K562 (cell line): ENCODE results near the gene CACNB2. TPM values are rescaled to one million over a fixed set of nuclear protein-coding genes. Genes with fewer than 3 reads are reported as not detected.

Source experiments
- ATAC-seq: fragments of 200-7000 bp; cut with Tn5 transposase; 3 replicates; pipeline ENCODE4 v1.9.1; 2020; ENCODE audit warnings: moderate library complexity
- BruUV-seq: library from RNA; stranded (reverse); fragments of 400-500 nt; replicated peaks from 2 replicates; lab custom pipeline; 2021; lab: Mats Ljungman, UMichigan
- CTCF ChIA-PET: fragments of 300-600 bp; formaldehyde crosslinking; extraction: SDS; loops from one replicate; lab custom pipeline; 2021; ENCODE audit warnings: low intra/inter-chr PET ratio; lab: Yijun Ruan, JAX
- POLR2A ChIA-PET: fragments of 300-600, 350-650 bp; sonication (Branson Sonifier 250); formaldehyde crosslinking; extraction: SDS; loops from one replicate; lab custom pipeline; 2021; ENCODE audit warnings: antibody characterized with exemption, inconsistent platforms; lab: Yijun Ruan, JAX
- DNase-seq, 4 experiments: peaks; one replicate each; pipeline versions ENCODE4 v3.0.0 to v3.0.0-alpha.2; 2011 to 2018; ENCODE audit warnings: low spot score in 3 of 4, mixed read lengths in 3 of 4; ENCODE audit errors: extremely low read depth in 1 of 4
- FAIRE-seq: peaks from 2 replicates; lab custom pipeline; 2011; peaks lifted over from hg19 to GRCh38; lab: Jason Lieb, UNC
- H2AFZ ChIP-seq: 2 replicates; pipeline ENCODE4 v1.6.0; 2011; ENCODE audit warnings: low read depth, low read length, control low read depth, inconsistent platforms
- H3K27ac ChIP-seq: fragments of 200-600 bp; 3 replicates; pipeline ENCODE4 v1.8.0; 2011; ENCODE audit warnings: low read depth, mild to moderate bottlenecking, control low read depth, inconsistent platforms, low read length, moderate library complexity, mixed read lengths; ENCODE audit errors: extremely low read depth
- H3K27me3 ChIP-seq, 2 experiments: fragments of 300-600 bp in 1 of 2; 2 replicates in 1 of 2; 3 replicates in 1 of 2; pipeline versions ENCODE4 v1.6.0 to v1.8.0; 2011; ENCODE audit warnings: inconsistent platforms in 2 of 2, low read length in 2 of 2, mild to moderate bottlenecking in 1 of 2, mixed read lengths in 1 of 2, moderate library complexity in 1 of 2; ENCODE audit not compliant: control insufficient read depth in 2 of 2, insufficient read depth in 2 of 2
- H3K36me3 ChIP-seq: fragments of 300-600 bp; 3 replicates; pipeline ENCODE4 v1.8.0; 2011; ENCODE audit warnings: mild to moderate bottlenecking, low read length, inconsistent platforms; ENCODE audit not compliant: control insufficient read depth, insufficient read depth
- H3K4me1 ChIP-seq, 2 experiments: fragments of 200-600 bp in 1 of 2; replicated peaks in 1 of 2; 2 replicates in 1 of 2; 3 replicates in 1 of 2; pipeline versions ENCODE4 v1.5.1 to v1.8.0; 2011; ENCODE audit warnings: inconsistent platforms in 2 of 2, low read length in 2 of 2, mild to moderate bottlenecking in 1 of 2, mixed read lengths in 1 of 2, moderate library complexity in 1 of 2; ENCODE audit not compliant: control insufficient read depth in 2 of 2, insufficient read depth in 2 of 2
- H3K4me2 ChIP-seq: 2 replicates; pipeline ENCODE4 v1.6.1; 2011; ENCODE audit warnings: low read length, control low read depth, inconsistent platforms, mixed read lengths; ENCODE audit not compliant: insufficient read depth
- H3K4me3 ChIP-seq: fragments of 200-600 bp; sonication (generic), shearing (Covaris generic); 2 replicates; pipeline ENCODE4 v1.5.1; 2016; ENCODE audit warnings: control low read depth, inconsistent platforms
- H3K79me2 ChIP-seq: fragments of 200-600 bp; 3 replicates; pipeline ENCODE4 v1.8.0; 2011; ENCODE audit warnings: low read length, inconsistent platforms; ENCODE audit not compliant: control insufficient read depth, insufficient read depth
- H3K9ac ChIP-seq, 2 experiments: 2 replicates each; pipeline versions ENCODE4 v1.6.0 to v1.6.1; 2011; ENCODE audit warnings: low read depth in 2 of 2, low read length in 2 of 2, control low read depth in 1 of 2, inconsistent platforms in 1 of 2, mild to moderate bottlenecking in 1 of 2, mixed read lengths in 1 of 2; ENCODE audit not compliant: insufficient read depth in 1 of 2
- H3K9me1 ChIP-seq: one replicate; pipeline ENCODE4 v1.6.0; 2011; ENCODE audit warnings: inconsistent platforms, mild to moderate bottlenecking, low read length, moderate library complexity; ENCODE audit not compliant: control insufficient read depth, insufficient read depth
- H3K9me3 ChIP-seq: replicated peaks from 2 replicates; pipeline ENCODE4 v1.5.1; 2011; ENCODE audit warnings: low read depth, low read length, inconsistent platforms; ENCODE audit not compliant: control insufficient read depth, insufficient read depth
- H4K20me1 ChIP-seq: replicated peaks from 2 replicates; pipeline ENCODE4 v1.6.1; 2011; ENCODE audit warnings: low read length, inconsistent platforms, mixed read lengths; ENCODE audit not compliant: control insufficient read depth, insufficient read depth
- KLF1 ChIP-seq: fragments of 450-650 bp; IDR thresholded peaks from 2 replicates; pipeline ENCODE4 v1.6.1; 2016; ENCODE audit warnings: missing genetic modification characterization, missing compliant biosample characterization
- SIRT6 ChIP-seq: IDR thresholded peaks from one replicate; pipeline ENCODE4 v1.6.1; 2012; ENCODE audit warnings: low read depth, mild to moderate bottlenecking, control low read depth, inconsistent platforms, low read length, moderate library complexity
- TRIM25 ChIP-seq: fragments of 450-650 bp; IDR thresholded peaks from 2 replicates; pipeline ENCODE4 v1.7.0; 2016; ENCODE audit warnings: borderline replicate concordance
- ZNF121 ChIP-seq: sonication (generic); formaldehyde crosslinking; conservative IDR thresholded peaks from 2 replicates; pipeline ENCODE4 v1.8.0; 2022; ENCODE audit warnings: missing genetic modification reagents
- ZNF175 ChIP-seq: fragments of 200-800 bp; sonication (Bioruptor generic); IDR thresholded peaks from 2 replicates; pipeline ENCODE4 v1.6.1; 2016; ENCODE audit warnings: low read depth, mild to moderate bottlenecking, missing genetic modification characterization, missing compliant biosample characterization
- ZNF217 ChIP-seq: sonication (generic); formaldehyde crosslinking; IDR thresholded peaks from 2 replicates; pipeline ENCODE4 v1.8.0; 2022; ENCODE audit warnings: mild to moderate bottlenecking, missing genetic modification reagents
- whole genome bisulfite sequencing: fragments of 100-300 bp; shearing (Covaris generic); methylation state at CpG from one replicate; pipeline ENCODE4 v1.1.6; 2016; ENCODE audit warnings: low coverage, mixed read lengths; ENCODE audit not compliant: insufficient coverage; ENCODE audit errors: missing lambda C conversion rate; 5-methylcytosine and 5-hydroxymethylcytosine counted together
- in situ Hi-C: fragments of 300-500 bp; cut with MboI; formaldehyde crosslinking; loops from 4 replicates; pipeline ENCODE4 v1.15.0; 2018; ENCODE audit warnings: inconsistent platforms, mixed read lengths
- intact Hi-C: fragments of 100-400 bp; cut with micrococcal nuclease; formaldehyde crosslinking; loops from 2 replicates; pipeline ENCODE4 v1.14.2; 2022
- polyA plus RNA-seq, 8 experiments: library from polyadenylated mRNA; depleted of rRNA in 4 of 8; stranded (reverse) in 5 of 8; unstranded in 3 of 8; fragments of >200 nt; fragmentation: Nextera tagmentation in 2 of 8; fragmentation: Illumina TruSeq in 1 of 8; extraction: Ambion mirVana in 2 of 8; extraction: Trizol in 1 of 8; gene quantifications; 2 replicates each; pipeline versions ENCODE4 v1.2.1 to v1.2.3, GENCODE V29; 2011 to 2014; ENCODE audit warnings: inconsistent platforms in 1 of 8, missing spikeins in 1 of 8
- total RNA-seq, 7 experiments: library from RNA; depleted of rRNA in 6 of 7; stranded (reverse); fragments of >200 nt in 6 of 7; fragmentation: Illumina TruSeq in 2 of 7; extraction: Trizol in 2 of 7; gene quantifications; 2 replicates each; pipeline versions ENCODE4 v1.2.1 to v1.2.3, GENCODE V29; 2011 to 2021; ENCODE audit warnings: low replicate concordance in 1 of 7
- TF ChIP-seq, protein P1 (sequence below): IDR thresholded peaks from 2 replicates; pipeline ENCODE4 v1.6.1; 2016; ENCODE audit warnings: missing genetic modification characterization, missing compliant biosample characterization
- TF ChIP-seq, protein P2 (sequence below): fragments of 200-600 bp; sonication (generic); IDR thresholded peaks from one replicate; pipeline ENCODE4 v1.6.1; 2012; ENCODE audit warnings: mild to moderate bottlenecking, low read depth, low read length, inconsistent platforms

The CACNB2 gene
- total and polyA plus RNA-seq, 9 of the 15 experiments (the other 6 are each of a cell fraction or from before 2014, with no cell fraction given): 1.8 to 2.2 TPM; not detected in 7

GRCh38 chr10:18402853-18403252 is 262.6 kb downstream of the CACNB2 start:
- H3K9ac ChIP-seq: no peak overlapping the region
- no peaks in the 10 kb centered on the region for H3K9me3 ChIP-seq
- H3K79me2 ChIP-seq: no peaks in the 10 kb centered on the region
- no peak for FAIRE-seq
- no peak overlapping the region for H3K4me2 ChIP-seq
- ATAC-seq: no peak
- no peaks in the 10 kb centered on the region for H3K36me3 ChIP-seq
- H4K20me1 ChIP-seq: no peaks in the 10 kb centered on the region
- WGBS: 0% methylated on average over 3 of the region's 3 CpGs
- DNase-seq: no peak
- peaks cover 2 to 4% of the 10 kb centered on the region in 2 experiments; a peak in 3 of 5 replicates for H3K27me3 ChIP-seq
- H3K4me3 ChIP-seq: no peak overlapping the region
- no peaks in the 10 kb centered on the region for H3K9me1 ChIP-seq
- H2AFZ ChIP-seq: no peak overlapping the region
- in situ Hi-C loops: no loop called here
- no TSS peak for BruUV-seq
- CTCF ChIA-PET: no interaction called here
- no peaks in the 10 kb centered on the region for H3K4me1 ChIP-seq
- intact Hi-C loops: no loop called here
- POLR2A ChIA-PET: no interaction called here
- H3K27ac ChIP-seq: no peak overlapping the region
- TF ChIP-seq KLF1 (tag) (no peak), ZNF121 (no peak), ZNF175 (CRISPR knock-in tag) (no peak), SIRT6 (no peak), TRIM25 (no peak), ZNF217 (no peak)
- TF ChIP-seq, protein P1, sequence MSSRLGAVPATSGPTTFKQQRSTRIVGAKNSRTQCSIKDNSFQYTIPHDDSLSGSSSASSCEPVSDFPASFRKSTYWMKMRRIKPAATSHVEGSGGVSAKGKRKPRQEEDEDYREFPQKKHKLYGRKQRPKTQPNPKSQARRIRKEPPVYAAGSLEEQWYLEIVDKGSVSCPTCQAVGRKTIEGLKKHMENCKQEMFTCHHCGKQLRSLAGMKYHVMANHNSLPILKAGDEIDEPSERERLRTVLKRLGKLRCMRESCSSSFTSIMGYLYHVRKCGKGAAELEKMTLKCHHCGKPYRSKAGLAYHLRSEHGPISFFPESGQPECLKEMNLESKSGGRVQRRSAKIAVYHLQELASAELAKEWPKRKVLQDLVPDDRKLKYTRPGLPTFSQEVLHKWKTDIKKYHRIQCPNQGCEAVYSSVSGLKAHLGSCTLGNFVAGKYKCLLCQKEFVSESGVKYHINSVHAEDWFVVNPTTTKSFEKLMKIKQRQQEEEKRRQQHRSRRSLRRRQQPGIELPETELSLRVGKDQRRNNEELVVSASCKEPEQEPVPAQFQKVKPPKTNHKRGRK (tag): no peak
- TF ChIP-seq, protein P2, sequence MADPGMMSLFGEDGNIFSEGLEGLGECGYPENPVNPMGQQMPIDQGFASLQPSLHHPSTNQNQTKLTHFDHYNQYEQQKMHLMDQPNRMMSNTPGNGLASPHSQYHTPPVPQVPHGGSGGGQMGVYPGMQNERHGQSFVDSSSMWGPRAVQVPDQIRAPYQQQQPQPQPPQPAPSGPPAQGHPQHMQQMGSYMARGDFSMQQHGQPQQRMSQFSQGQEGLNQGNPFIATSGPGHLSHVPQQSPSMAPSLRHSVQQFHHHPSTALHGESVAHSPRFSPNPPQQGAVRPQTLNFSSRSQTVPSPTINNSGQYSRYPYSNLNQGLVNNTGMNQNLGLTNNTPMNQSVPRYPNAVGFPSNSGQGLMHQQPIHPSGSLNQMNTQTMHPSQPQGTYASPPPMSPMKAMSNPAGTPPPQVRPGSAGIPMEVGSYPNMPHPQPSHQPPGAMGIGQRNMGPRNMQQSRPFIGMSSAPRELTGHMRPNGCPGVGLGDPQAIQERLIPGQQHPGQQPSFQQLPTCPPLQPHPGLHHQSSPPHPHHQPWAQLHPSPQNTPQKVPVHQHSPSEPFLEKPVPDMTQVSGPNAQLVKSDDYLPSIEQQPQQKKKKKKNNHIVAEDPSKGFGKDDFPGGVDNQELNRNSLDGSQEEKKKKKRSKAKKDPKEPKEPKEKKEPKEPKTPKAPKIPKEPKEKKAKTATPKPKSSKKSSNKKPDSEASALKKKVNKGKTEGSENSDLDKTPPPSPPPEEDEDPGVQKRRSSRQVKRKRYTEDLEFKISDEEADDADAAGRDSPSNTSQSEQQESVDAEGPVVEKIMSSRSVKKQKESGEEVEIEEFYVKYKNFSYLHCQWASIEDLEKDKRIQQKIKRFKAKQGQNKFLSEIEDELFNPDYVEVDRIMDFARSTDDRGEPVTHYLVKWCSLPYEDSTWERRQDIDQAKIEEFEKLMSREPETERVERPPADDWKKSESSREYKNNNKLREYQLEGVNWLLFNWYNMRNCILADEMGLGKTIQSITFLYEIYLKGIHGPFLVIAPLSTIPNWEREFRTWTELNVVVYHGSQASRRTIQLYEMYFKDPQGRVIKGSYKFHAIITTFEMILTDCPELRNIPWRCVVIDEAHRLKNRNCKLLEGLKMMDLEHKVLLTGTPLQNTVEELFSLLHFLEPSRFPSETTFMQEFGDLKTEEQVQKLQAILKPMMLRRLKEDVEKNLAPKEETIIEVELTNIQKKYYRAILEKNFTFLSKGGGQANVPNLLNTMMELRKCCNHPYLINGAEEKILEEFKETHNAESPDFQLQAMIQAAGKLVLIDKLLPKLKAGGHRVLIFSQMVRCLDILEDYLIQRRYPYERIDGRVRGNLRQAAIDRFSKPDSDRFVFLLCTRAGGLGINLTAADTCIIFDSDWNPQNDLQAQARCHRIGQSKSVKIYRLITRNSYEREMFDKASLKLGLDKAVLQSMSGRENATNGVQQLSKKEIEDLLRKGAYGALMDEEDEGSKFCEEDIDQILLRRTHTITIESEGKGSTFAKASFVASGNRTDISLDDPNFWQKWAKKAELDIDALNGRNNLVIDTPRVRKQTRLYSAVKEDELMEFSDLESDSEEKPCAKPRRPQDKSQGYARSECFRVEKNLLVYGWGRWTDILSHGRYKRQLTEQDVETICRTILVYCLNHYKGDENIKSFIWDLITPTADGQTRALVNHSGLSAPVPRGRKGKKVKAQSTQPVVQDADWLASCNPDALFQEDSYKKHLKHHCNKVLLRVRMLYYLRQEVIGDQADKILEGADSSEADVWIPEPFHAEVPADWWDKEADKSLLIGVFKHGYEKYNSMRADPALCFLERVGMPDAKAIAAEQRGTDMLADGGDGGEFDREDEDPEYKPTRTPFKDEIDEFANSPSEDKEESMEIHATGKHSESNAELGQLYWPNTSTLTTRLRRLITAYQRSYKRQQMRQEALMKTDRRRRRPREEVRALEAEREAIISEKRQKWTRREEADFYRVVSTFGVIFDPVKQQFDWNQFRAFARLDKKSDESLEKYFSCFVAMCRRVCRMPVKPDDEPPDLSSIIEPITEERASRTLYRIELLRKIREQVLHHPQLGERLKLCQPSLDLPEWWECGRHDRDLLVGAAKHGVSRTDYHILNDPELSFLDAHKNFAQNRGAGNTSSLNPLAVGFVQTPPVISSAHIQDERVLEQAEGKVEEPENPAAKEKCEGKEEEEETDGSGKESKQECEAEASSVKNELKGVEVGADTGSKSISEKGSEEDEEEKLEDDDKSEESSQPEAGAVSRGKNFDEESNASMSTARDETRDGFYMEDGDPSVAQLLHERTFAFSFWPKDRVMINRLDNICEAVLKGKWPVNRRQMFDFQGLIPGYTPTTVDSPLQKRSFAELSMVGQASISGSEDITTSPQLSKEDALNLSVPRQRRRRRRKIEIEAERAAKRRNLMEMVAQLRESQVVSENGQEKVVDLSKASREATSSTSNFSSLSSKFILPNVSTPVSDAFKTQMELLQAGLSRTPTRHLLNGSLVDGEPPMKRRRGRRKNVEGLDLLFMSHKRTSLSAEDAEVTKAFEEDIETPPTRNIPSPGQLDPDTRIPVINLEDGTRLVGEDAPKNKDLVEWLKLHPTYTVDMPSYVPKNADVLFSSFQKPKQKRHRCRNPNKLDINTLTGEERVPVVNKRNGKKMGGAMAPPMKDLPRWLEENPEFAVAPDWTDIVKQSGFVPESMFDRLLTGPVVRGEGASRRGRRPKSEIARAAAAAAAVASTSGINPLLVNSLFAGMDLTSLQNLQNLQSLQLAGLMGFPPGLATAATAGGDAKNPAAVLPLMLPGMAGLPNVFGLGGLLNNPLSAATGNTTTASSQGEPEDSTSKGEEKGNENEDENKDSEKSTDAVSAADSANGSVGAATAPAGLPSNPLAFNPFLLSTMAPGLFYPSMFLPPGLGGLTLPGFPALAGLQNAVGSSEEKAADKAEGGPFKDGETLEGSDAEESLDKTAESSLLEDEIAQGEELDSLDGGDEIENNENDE: no peak
